Measurements from ENCODE around the gene CD44.

DNA sequence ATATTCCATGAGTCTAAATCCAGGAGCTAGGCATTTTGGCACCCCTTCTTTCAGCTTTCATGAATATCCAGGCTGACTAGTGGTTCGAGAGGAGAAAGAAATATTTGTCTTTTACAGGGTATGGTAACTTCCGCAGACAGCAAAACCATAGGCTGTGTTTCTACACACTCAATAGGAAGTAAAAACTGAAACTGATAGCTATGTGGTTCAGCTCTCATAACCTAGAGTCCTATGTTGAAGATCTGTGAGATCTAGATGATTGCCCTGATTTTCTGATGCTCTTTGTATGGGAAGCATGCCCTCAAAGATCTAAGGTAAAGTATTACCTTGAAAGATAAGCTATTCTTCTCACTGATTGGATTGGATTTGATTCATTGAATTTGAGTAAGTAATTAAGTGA, 118.3 kb downstream of the CD44 start:
- TF ChIP-seq GABPA (IDR thresholded peaks at IDR 0.05; ENCODE audit: low read depth) (no peak), ELF1 (IDR thresholded peaks at IDR 0.05) (no peak), RAD21 (IDR thresholded peaks at IDR 0.05; ENCODE audit: low read length) (no peak), RFX5 (IDR thresholded peaks at IDR 0.05; ENCODE audit: low read length) (no peak)
- TF ChIP-seq, protein P1, sequence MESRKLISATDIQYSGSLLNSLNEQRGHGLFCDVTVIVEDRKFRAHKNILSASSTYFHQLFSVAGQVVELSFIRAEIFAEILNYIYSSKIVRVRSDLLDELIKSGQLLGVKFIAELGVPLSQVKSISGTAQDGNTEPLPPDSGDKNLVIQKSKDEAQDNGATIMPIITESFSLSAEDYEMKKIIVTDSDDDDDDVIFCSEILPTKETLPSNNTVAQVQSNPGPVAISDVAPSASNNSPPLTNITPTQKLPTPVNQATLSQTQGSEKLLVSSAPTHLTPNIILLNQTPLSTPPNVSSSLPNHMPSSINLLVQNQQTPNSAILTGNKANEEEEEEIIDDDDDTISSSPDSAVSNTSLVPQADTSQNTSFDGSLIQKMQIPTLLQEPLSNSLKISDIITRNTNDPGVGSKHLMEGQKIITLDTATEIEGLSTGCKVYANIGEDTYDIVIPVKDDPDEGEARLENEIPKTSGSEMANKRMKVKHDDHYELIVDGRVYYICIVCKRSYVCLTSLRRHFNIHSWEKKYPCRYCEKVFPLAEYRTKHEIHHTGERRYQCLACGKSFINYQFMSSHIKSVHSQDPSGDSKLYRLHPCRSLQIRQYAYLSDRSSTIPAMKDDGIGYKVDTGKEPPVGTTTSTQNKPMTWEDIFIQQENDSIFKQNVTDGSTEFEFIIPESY (IDR thresholded peaks at IDR 0.05; ENCODE audit: borderline replicate concordance, low read depth): no peak
- TF ChIP-seq, protein P2, sequence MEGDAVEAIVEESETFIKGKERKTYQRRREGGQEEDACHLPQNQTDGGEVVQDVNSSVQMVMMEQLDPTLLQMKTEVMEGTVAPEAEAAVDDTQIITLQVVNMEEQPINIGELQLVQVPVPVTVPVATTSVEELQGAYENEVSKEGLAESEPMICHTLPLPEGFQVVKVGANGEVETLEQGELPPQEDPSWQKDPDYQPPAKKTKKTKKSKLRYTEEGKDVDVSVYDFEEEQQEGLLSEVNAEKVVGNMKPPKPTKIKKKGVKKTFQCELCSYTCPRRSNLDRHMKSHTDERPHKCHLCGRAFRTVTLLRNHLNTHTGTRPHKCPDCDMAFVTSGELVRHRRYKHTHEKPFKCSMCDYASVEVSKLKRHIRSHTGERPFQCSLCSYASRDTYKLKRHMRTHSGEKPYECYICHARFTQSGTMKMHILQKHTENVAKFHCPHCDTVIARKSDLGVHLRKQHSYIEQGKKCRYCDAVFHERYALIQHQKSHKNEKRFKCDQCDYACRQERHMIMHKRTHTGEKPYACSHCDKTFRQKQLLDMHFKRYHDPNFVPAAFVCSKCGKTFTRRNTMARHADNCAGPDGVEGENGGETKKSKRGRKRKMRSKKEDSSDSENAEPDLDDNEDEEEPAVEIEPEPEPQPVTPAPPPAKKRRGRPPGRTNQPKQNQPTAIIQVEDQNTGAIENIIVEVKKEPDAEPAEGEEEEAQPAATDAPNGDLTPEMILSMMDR (IDR thresholded peaks at IDR 0.05): no peak
- TF ChIP-seq, protein P3, sequence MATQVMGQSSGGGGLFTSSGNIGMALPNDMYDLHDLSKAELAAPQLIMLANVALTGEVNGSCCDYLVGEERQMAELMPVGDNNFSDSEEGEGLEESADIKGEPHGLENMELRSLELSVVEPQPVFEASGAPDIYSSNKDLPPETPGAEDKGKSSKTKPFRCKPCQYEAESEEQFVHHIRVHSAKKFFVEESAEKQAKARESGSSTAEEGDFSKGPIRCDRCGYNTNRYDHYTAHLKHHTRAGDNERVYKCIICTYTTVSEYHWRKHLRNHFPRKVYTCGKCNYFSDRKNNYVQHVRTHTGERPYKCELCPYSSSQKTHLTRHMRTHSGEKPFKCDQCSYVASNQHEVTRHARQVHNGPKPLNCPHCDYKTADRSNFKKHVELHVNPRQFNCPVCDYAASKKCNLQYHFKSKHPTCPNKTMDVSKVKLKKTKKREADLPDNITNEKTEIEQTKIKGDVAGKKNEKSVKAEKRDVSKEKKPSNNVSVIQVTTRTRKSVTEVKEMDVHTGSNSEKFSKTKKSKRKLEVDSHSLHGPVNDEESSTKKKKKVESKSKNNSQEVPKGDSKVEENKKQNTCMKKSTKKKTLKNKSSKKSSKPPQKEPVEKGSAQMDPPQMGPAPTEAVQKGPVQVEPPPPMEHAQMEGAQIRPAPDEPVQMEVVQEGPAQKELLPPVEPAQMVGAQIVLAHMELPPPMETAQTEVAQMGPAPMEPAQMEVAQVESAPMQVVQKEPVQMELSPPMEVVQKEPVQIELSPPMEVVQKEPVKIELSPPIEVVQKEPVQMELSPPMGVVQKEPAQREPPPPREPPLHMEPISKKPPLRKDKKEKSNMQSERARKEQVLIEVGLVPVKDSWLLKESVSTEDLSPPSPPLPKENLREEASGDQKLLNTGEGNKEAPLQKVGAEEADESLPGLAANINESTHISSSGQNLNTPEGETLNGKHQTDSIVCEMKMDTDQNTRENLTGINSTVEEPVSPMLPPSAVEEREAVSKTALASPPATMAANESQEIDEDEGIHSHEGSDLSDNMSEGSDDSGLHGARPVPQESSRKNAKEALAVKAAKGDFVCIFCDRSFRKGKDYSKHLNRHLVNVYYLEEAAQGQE (IDR thresholded peaks at IDR 0.05; ENCODE audit: low read depth, low read length): no peak
